GM21825 (cell line): ENCODE results near the gene NUDT2.

Source experiments
- ATAC-seq: cut with Tn5 transposase; IDR thresholded peaks from one replicate; pipeline ENCODE4 v1.9.1; 2021; ENCODE audit warnings: mild to moderate bottlenecking, moderate library complexity; ENCODE audit not compliant: unreplicated experiment

Gene NUDT2

GRCh38 chr9:34370335-34370969 lies 41.1 kb downstream of the NUDT2 start:
- no peak for ATAC-seq

- no peak for ATAC-seq
Measured at GRCh38 chr9:34370970-34371880, 41.9 kb downstream of the NUDT2 start.

- no peak for ATAC-seq
Measured at GRCh38 chr9:34371886-34372466, 42.6 kb downstream of the NUDT2 start.

- ATAC-seq, result no peak
Measured at GRCh38 chr9:34372467-34373011, 43.2 kb downstream of the NUDT2 start.

GRCh38 chr9:34373749-34374148 lies 44.4 kb downstream of the NUDT2 start:
- no peak for ATAC-seq

- no peak for ATAC-seq
Measured at GRCh38 chr9:34374339-34374738, 45.0 kb downstream of the NUDT2 start.

GRCh38 chr9:34374905-34375552 lies 45.7 kb downstream of the NUDT2 start:
- no peak for ATAC-seq

- ATAC-seq, result peak; percentile 29
Measured at GRCh38 chr9:34375901-34376595, 46.7 kb downstream of the NUDT2 start.

- ATAC-seq, result peak; percentile 79
Measured at GRCh38 chr9:34376596-34377403, 47.4 kb downstream of the NUDT2 start, which contains the start of gene MYORG. MYORG (minus strand) TSS chr9:34376898; CDS start chr9:34372943, 3,955 bp downstream.

GRCh38 chr9:34377404-34377746 lies 48.0 kb downstream of the NUDT2 start:
- no peak for ATAC-seq

GRCh38 chr9:34378376-34379060 lies 49.1 kb downstream of the NUDT2 start:
- no peak for ATAC-seq

GRCh38 chr9:34379334-34380033 lies 50.1 kb downstream of the NUDT2 start:
- no peak for ATAC-seq

- no peak for ATAC-seq
Measured at GRCh38 chr9:34380034-34380510, 50.7 kb downstream of the NUDT2 start.

- ATAC-seq, result peak; percentile 45
Measured at GRCh38 chr9:34380511-34381315, 51.3 kb downstream of the NUDT2 start.

- no peak for ATAC-seq
Measured at GRCh38 chr9:34381323-34381722, 52.0 kb downstream of the NUDT2 start.

GRCh38 chr9:34382054-34382453 lies 52.7 kb downstream of the NUDT2 start:
- ATAC-seq, result no peak

- ATAC-seq, result no peak
Measured at GRCh38 chr9:34382879-34383278, 53.5 kb downstream of the NUDT2 start.
